Stomach (tissue), 9 donors: ENCODE data around the gene DCP2. TPM values are rescaled to one million over a fixed set of nuclear protein-coding genes. Genes with fewer than 3 reads are reported as not detected.
A peak's percentile ranks its signal among the peaks of the same experiment; 100 is the strongest.
"Not testable (repeated sequence)": the region's sequence is repeated elsewhere in the genome, so short reads cannot be mapped to it uniquely, and the experiment has no call there.

ENCODE experiments used
- DNase-seq, 2 donors: peaks; one replicate each; pipeline versions ENCODE4 v3.0.0 to v3.0.0-alpha.2; 2013 to 2019
- H3K27ac ChIP-seq, 5 donors: fragments of 200-600 bp in 4 of 5; sonication (generic) in 4 of 5; one replicate each; pipeline ENCODE4 v1.5.1; 2013 to 2019; ENCODE audit warnings: mild to moderate bottlenecking in 1 of 5, moderate library complexity in 1 of 5
- H3K27me3 ChIP-seq, 3 donors: fragments of 200-600 bp; sonication (generic); one replicate each; pipeline ENCODE4 v1.5.1; 2017 to 2019; ENCODE audit warnings: mixed run types in 1 of 3
- H3K36me3 ChIP-seq, 4 donors: fragments of 200-600 bp; sonication (generic); 1 replicate in 3 of 4; 2 replicates in 1 of 4; pipeline ENCODE4 v1.5.1; 2016 to 2019
- H3K4me1 ChIP-seq, 4 donors: fragments of 200-600 bp; sonication (generic); one replicate each; pipeline ENCODE4 v1.5.1; 2016 to 2019
- H3K4me3 ChIP-seq, 4 donors: fragments of 200-600 bp; sonication (generic) in 3 of 4; one replicate each; pipeline ENCODE4 v1.5.1; 2016 to 2019; ENCODE audit warnings: mild to moderate bottlenecking in 1 of 4
- H3K9me3 ChIP-seq, 4 donors: fragments of 200-600 bp; sonication (generic); one replicate each; pipeline ENCODE4 v1.5.1; 2016 to 2019
- EP300 ChIP-seq: sonication (generic); formaldehyde crosslinking; IDR thresholded peaks from one replicate; pipeline ENCODE4 v1.6.1; 2017; ENCODE audit warnings: antibody characterized with exemption
- POLR2A ChIP-seq, 4 donors: fragments of 450-650 bp; IDR thresholded peaks; one replicate each; pipeline ENCODE4 v1.6.1; 2016; ENCODE audit warnings: antibody characterized with exemption in 4 of 4, control low read depth in 2 of 4, mild to moderate bottlenecking in 1 of 4, moderate library complexity in 1 of 4
- POLR2AphosphoS5 ChIP-seq, 3 donors: sonication (generic); formaldehyde crosslinking; IDR thresholded peaks; one replicate each; pipeline ENCODE4 v1.6.1; 2016; ENCODE audit warnings: antibody characterized with exemption in 3 of 3
- WGBS, 5 donors: extraction: QIAGEN DNeasy Blood & Tissue Kit in 3 of 5; methylation state at CpG; one replicate each; pipeline versions ENCODE4 v1.1.5 to v1.1.7; 2013 to 2018; 5-methylcytosine and 5-hydroxymethylcytosine counted together
- intact Hi-C: fragments of 100-400 bp; cut with DNase I; formaldehyde crosslinking; loops from one replicate; pipeline ENCODE4 v1.15.1; 2023; ENCODE audit warnings: low total_unique reads
- polyA plus RNA-seq, 3 donors: library from polyadenylated mRNA; stranded (reverse); fragments of 200-250 nt; gene quantifications; one replicate each; pipeline ENCODE4 v1.2.3, GENCODE V29; 2013
- total RNA-seq, 5 donors: library from RNA; depleted of rRNA; stranded (reverse); fragments of >200 nt; gene quantifications; one replicate each; pipeline versions ENCODE4 v1.1.0 to v1.2.3, GENCODE V29; 2014 to 2016
- TF ChIP-seq, protein P1 (sequence below), 7 experiments: fragments of 450-650 bp in 4 of 7; fragments of 200-600 bp in 3 of 7; sonication (generic) in 3 of 7; IDR thresholded peaks; one replicate each; pipeline ENCODE4 v1.5.1; 2016 to 2019; ENCODE audit warnings: antibody characterized with exemption in 7 of 7, control low read depth in 2 of 7, mild to moderate bottlenecking in 1 of 7
- donor health status: healthy with polysubstance abuse.
- donor health status: Bipolar disorder and iron deficiency.
- donor health status: healthy.

The DCP2 gene
- total and polyA plus RNA-seq, 8 donors, result 5.3 to 61.3 (median 7.2) TPM

- no peak for DNase-seq
- Histone ChIP-seq H3K4me3 (no peak overlapping the region), H3K4me1 (peaks cover 24 to 57% (median 37%) of the 10 kb centered on the region in 4 donors), H3K27me3 (no peaks in the 10 kb centered on the region), H3K36me3 (no peaks in the 10 kb centered on the region), H3K27ac (no peak overlapping the region), H3K9me3 (no peaks in the 10 kb centered on the region)
- TF ChIP-seq, protein P1, sequence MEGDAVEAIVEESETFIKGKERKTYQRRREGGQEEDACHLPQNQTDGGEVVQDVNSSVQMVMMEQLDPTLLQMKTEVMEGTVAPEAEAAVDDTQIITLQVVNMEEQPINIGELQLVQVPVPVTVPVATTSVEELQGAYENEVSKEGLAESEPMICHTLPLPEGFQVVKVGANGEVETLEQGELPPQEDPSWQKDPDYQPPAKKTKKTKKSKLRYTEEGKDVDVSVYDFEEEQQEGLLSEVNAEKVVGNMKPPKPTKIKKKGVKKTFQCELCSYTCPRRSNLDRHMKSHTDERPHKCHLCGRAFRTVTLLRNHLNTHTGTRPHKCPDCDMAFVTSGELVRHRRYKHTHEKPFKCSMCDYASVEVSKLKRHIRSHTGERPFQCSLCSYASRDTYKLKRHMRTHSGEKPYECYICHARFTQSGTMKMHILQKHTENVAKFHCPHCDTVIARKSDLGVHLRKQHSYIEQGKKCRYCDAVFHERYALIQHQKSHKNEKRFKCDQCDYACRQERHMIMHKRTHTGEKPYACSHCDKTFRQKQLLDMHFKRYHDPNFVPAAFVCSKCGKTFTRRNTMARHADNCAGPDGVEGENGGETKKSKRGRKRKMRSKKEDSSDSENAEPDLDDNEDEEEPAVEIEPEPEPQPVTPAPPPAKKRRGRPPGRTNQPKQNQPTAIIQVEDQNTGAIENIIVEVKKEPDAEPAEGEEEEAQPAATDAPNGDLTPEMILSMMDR (IDR thresholded peaks at IDR 0.05), result no peak
- TF ChIP-seq EP300 (no peak), POLR2A (IDR thresholded peaks at IDR 0.05) (no peak), POLR2AphosphoS5 (IDR thresholded peaks at IDR 0.05) (no peak)
- WGBS, 5 donors, result 80 to 93% (median 88%) methylated on average over 6 of the region's 6 CpGs
- intact Hi-C loops, result no loop called here
Observed at GRCh38 chr5:112960863-112961504, 15.6 kb upstream of the DCP2 start.

DNA sequence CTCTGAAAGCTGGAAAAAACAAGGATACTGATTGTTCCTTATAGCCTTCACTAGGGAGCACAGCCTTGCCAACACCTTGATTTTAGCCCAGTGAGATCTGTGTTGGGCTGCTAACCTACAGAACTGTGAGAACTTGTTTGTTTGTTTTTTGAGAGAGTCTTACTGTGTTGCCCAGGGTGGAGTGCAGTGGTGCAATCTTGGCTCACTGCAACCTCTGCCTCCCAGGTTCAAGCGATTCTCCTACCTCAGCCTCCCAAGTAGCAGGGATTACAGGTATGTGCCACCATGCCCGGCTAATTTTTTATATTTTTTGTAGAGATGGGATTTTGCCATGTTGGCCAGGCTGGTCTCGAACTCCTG lies 13.2 kb upstream of the DCP2 start:
- H3K4me3 ChIP-seq, H3K27me3 ChIP-seq, H3K9me3 ChIP-seq, H3K36me3 ChIP-seq, DNase-seq, intact Hi-C loops: not testable (repeated sequence)
- 76 to 95% (median 87%) methylated on average over 3 of the region's 3 CpGs for WGBS, 5 donors
- H3K27ac ChIP-seq, result peak overlapping the region in 3 of 5 donors; percentile 36 to 48 (median 36)
- peaks cover 11 to 38% (median 24%) of the 10 kb centered on the region in 4 donors for H3K4me1 ChIP-seq

GRCh38 chr5:112965733-112966306 lies 10.8 kb upstream of the DCP2 start:
- intact Hi-C loops, result no loop called here
- H3K27ac ChIP-seq, result no peak overlapping the region
- WGBS, 5 donors, result 88 to 91% (median 88%) methylated on average over 8 of the region's 8 CpGs

GRCh38 chr5:112967520-112968083 lies 9.0 kb upstream of the DCP2 start:
- Histone ChIP-seq H3K36me3 (no peaks in the 10 kb centered on the region), H3K9me3 (no peaks in the 10 kb centered on the region), H3K27me3 (no peaks in the 10 kb centered on the region), H3K4me1 (peaks cover 0 to 12% (median 6%) of the 10 kb centered on the region in 4 donors), H3K27ac (no peak overlapping the region), H3K4me3 (no peak overlapping the region)
- DNase-seq, result no peak
- 92 to 96% (median 96%) methylated on average over 6 of the region's 6 CpGs for WGBS, 5 donors
- no peak for TF ChIP-seq POLR2A (IDR thresholded peaks at IDR 0.05)
- TF ChIP-seq POLR2AphosphoS5 (IDR thresholded peaks at IDR 0.05), result no peak
- TF ChIP-seq, protein P1 (IDR thresholded peaks at IDR 0.05), result no peak
- no peak for TF ChIP-seq EP300
- intact Hi-C loops, result no loop called here

More at GRCh38 chr5:112965733-112966306, 10.8 kb upstream of the DCP2 start:
- H3K36me3 ChIP-seq, result no peaks in the 10 kb centered on the region
- peaks cover 0 to 15% (median 6%) of the 10 kb centered on the region in 4 donors for H3K4me1 ChIP-seq
- H3K27me3 ChIP-seq, result no peaks in the 10 kb centered on the region
- DNase-seq, result no peak
- TF ChIP-seq, protein P1 (IDR thresholded peaks at IDR 0.05), result no peak
- TF ChIP-seq POLR2AphosphoS5 (IDR thresholded peaks at IDR 0.05), result no peak
- TF ChIP-seq EP300, result no peak
- no peak for TF ChIP-seq POLR2A (IDR thresholded peaks at IDR 0.05)
- no peak overlapping the region for H3K4me3 ChIP-seq
- H3K9me3 ChIP-seq, result no peaks in the 10 kb centered on the region
